ENCODE results near the gene KCNN4. TPM values are rescaled to one million over a fixed set of nuclear protein-coding genes. Genes with fewer than 3 reads are reported as not detected.

Gene KCNN4
- total and polyA plus RNA-seq, 2 donors (not counting 3 experiments of a cell fraction or from before 2014, with no cell fraction given) = 0.29 TPM; not detected in 1

DNA sequence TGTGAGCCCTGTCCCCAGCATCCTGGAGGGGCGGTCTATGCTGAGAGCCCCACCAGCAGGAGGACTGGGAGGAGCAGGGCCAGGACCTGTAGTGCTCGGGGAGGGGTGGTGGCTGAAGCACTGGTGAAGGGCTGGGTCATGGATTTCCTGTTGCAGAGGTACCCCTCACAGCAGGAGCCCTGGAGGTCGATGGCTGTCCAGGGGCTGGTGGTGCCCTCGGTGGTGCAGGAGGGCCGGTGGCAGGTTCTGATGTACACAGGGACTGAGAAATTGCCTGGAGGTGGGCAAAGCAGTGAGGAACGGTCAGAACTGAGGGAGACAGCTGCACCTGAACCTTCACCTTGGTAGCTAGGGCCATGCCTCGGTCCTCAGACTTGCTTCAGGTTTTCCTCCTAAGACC lies 16.8 kb upstream of the KCNN4 start:
- FAIRE-seq = no peak
- H3K27ac ChIP-seq (ENCODE audit: insufficient read depth, low read depth, low read length) = no peak overlapping the region
- TF ChIP-seq JUN (IDR thresholded peaks at IDR 0.05; ENCODE audit: borderline replicate concordance, insufficient read depth, insufficient read length, low read depth) = no peak
- TF ChIP-seq, protein P1, sequence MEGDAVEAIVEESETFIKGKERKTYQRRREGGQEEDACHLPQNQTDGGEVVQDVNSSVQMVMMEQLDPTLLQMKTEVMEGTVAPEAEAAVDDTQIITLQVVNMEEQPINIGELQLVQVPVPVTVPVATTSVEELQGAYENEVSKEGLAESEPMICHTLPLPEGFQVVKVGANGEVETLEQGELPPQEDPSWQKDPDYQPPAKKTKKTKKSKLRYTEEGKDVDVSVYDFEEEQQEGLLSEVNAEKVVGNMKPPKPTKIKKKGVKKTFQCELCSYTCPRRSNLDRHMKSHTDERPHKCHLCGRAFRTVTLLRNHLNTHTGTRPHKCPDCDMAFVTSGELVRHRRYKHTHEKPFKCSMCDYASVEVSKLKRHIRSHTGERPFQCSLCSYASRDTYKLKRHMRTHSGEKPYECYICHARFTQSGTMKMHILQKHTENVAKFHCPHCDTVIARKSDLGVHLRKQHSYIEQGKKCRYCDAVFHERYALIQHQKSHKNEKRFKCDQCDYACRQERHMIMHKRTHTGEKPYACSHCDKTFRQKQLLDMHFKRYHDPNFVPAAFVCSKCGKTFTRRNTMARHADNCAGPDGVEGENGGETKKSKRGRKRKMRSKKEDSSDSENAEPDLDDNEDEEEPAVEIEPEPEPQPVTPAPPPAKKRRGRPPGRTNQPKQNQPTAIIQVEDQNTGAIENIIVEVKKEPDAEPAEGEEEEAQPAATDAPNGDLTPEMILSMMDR (IDR thresholded peaks at IDR 0.05; ENCODE audit: extremely low read depth in 1 of 2, insufficient read depth in 1 of 2, low read depth in 1 of 2, low read length in 2 of 2) = no peak
- TF ChIP-seq FOS (IDR thresholded peaks at IDR 0.05; ENCODE audit: borderline replicate concordance, insufficient read depth, low read length) = no peak
- no peak for TF ChIP-seq POLR2A (IDR thresholded peaks at IDR 0.05; ENCODE audit: low read depth, low read length)
- TF ChIP-seq EZH2 (IDR thresholded peaks at IDR 0.05; ENCODE audit: borderline replicate concordance, low read depth, low read length, severe bottlenecking) = no peak
- TF ChIP-seq POLR2AphosphoS5 (IDR thresholded peaks at IDR 0.05; ENCODE audit: insufficient read depth, low read depth, low read length) = no peak
- TF ChIP-seq MYC (IDR thresholded peaks at IDR 0.05; ENCODE audit: low read depth, low read length) = no peak
- no peak for TF ChIP-seq GATA2 (IDR thresholded peaks at IDR 0.05; ENCODE audit: insufficient read depth, insufficient read length, low read depth, low read length)
- TF ChIP-seq, protein P2, sequence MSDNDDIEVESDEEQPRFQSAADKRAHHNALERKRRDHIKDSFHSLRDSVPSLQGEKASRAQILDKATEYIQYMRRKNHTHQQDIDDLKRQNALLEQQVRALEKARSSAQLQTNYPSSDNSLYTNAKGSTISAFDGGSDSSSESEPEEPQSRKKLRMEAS (IDR thresholded peaks at IDR 0.05; ENCODE audit: insufficient read depth, insufficient read length) = no peak

More for the DNA sequence above, 16.8 kb upstream of the KCNN4 start:
- BruUV-seq (replicated peaks) = no TSS peak
- Histone ChIP-seq H3K36me3 (ENCODE audit: control insufficient read depth in 2 of 2, extremely low read depth in 1 of 2, insufficient read depth in 2 of 2, low read length in 2 of 2) (no peaks in the 10 kb centered on the region), H3K9me3 (replicated peaks; ENCODE audit: control insufficient read depth, insufficient read depth, low read length) (no peaks in the 10 kb centered on the region), H3K9ac (replicated peaks; ENCODE audit: extremely low read depth, insufficient read depth, low read length) (no peak overlapping the region), H3K4me1 (ENCODE audit: control insufficient read depth, extremely low read depth, insufficient read depth, low read length) (peaks cover 13% of the 10 kb centered on the region), H2AFZ (ENCODE audit: low read depth, low read length) (no peak overlapping the region), H3K27me3 (ENCODE audit: control insufficient read depth in 2 of 2, insufficient read depth in 2 of 2, low read length in 2 of 2) (peaks cover 4 to 8% of the 10 kb centered on the region in 2 experiments), H4K20me1 (replicated peaks; ENCODE audit: control insufficient read depth, extremely low read depth, insufficient read depth, low read length) (no peaks in the 10 kb centered on the region), H3K9me1 (replicated peaks; ENCODE audit: control insufficient read depth, extremely low read depth, insufficient read depth, low read length) (no peaks in the 10 kb centered on the region), H3K4me3 (replicated peaks in 1 of 3; ENCODE audit: insufficient read depth in 1 of 3, low read depth in 1 of 3, low read length in 3 of 3) (no peak overlapping the region), H3K79me2 (ENCODE audit: control insufficient read depth, insufficient read depth, low read length) (no peaks in the 10 kb centered on the region), H3K4me2 (ENCODE audit: insufficient read depth, low read length) (no peak overlapping the region)
- dilution Hi-C loops (cut with MboI; ENCODE audit: extremely low pct_ligation_motif_present, low sequenced_read_pairs) (no loop called here), intact Hi-C loops (cut with micrococcal nuclease) (no loop called here)
- no peak for DNase-seq (ENCODE audit: low read depth, low spot score)
- ChIA-PET CTCF (interaction anchor here (0.9 to 3.5 kb wide), 3 partner anchors 11 to 52 kb away, joined by 3 to 19 read pairs (median 6); no protein-coding TSS in a partner anchor), POLR2A (no interaction called here)
